NCI-H526 treated with DMSO at 0.1 percent for 48 hours (cell line): Measurements from ENCODE around the gene ROPN1L.

Source experiments
- DNase-seq: peaks from one replicate; lab custom pipeline; 2025; lab: John Stamatoyannopoulos, UW

The ROPN1L gene

DNA sequence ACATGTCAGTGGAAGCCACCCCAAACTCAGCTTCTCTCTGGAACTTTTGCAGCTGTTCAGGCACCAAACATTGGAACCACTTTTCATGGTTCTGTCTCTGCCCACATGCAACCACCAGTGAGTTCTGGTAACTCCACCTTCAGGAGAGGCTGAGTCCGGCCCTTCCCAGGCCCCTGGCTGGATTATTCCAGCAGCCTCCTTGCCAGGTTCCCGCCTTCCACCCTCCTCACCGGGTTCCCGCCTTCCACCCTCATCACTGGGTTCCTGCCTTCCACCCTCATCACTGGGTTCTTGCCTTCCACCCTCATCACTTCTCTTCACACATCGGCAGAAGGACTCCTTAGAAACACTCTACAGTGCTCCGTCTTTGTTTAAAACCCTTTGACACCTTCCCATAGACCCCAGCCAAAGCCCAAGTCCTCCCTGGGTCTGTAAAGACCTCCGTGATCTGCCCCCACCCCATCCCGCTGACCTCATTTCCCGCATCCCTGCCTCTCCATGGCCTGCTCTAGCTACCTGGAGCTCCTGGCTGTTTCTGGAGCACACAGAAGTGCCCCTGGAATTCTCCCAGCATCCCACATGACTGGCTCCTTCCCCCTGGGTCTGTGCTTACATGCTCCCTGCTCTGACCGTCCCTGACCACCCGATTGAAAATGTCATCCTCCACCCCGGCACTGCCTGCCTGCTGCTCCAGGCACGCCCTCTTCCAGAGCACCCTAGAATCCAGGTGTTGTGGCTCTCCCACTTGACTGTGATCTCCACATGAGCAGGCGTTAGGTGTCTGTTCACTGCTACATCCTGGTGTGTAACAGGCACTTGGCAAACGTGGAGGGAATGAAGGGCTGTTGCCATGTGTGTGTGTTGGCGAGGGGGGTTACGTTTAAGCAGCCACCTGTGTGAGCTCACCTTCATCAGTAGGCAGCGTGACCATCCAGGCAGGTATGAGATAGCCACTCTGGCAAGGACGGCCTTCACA is 17.7 kb downstream of the ROPN1L start:
- DNase-seq: no peak

- DNase-seq: no peak
Observed at GRCh38 chr5:10460252-10460906, 18.7 kb downstream of the ROPN1L start.

GRCh38 chr5:10461041-10461440 is 19.4 kb downstream of the ROPN1L start:
- no peak for DNase-seq

GRCh38 chr5:10461904-10462555 is 20.4 kb downstream of the ROPN1L start:
- DNase-seq: no peak

- no peak for DNase-seq
Observed at GRCh38 chr5:10463566-10463965, 21.9 kb downstream of the ROPN1L start.

GRCh38 chr5:10464173-10464572 is 22.5 kb downstream of the ROPN1L start:
- DNase-seq: no peak

DNA sequence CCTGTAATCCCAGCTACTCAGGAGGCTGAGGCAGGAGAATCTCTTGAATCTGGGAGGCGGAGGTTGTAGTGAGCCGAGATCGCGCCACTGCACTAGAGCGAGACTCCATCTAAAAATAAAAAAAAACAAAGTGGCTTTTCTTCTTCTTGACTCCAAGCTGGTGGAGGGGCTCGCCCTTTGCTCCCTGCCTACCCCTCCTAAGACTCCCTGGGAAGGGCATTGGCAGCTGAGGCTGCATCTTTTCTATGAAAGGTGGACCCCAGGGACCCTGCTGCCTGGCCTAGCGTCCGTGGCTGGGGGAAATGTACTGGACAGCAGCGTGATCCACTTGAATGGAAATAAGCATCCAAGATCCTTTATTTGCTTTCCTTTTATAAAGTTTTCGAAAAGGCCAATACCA is 24.0 kb downstream of the ROPN1L start:
- no peak for DNase-seq

GRCh38 chr5:10466446-10467073 is 24.9 kb downstream of the ROPN1L start:
- DNase-seq: no peak

GRCh38 chr5:10467281-10468198 is 25.9 kb downstream of the ROPN1L start:
- no peak for DNase-seq

GRCh38 chr5:10468256-10468655 is 26.6 kb downstream of the ROPN1L start:
- no peak for DNase-seq

- no peak for DNase-seq
Observed at GRCh38 chr5:10469253-10470050, 27.8 kb downstream of the ROPN1L start.

DNA sequence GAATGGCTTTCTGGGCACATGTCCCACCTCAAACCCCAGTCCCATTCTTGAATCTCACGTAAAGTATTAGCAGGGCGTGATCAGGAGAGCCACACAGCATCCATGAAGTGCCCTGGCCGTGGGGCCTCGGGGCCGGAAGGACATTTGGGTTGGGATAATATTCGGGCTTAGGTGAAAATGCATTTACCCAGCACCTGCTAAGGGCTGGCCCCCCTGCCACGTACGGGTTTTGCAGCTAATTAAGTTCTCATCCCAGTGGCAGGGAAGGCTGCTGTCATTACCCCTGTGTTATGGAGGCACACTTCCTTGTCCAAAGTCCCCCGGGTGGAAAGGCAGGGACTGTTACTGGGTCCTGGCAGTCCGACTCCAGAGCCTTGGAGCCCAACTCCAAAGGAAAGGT is 29.0 kb downstream of the ROPN1L start:
- DNase-seq: no peak

DNA sequence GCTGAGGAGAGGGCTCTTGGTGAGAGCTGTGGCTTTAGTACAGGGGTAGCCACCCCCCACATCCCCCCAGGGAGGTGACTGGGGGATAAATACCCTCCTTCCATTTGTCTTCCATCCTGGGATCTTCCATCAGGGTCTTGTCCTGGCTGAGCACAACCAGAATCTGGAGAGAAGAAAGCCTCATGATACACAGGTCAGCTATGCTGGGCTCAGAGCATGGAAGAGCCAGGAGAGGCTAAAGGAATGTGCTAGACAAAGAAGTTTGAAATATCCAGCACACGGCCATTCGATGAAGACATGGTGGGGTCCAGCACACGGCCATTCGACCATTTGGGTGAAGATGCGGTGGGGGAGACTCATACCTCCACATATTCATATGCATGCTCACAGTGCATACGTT is 30.0 kb downstream of the ROPN1L start:
- DNase-seq: no peak

DNA sequence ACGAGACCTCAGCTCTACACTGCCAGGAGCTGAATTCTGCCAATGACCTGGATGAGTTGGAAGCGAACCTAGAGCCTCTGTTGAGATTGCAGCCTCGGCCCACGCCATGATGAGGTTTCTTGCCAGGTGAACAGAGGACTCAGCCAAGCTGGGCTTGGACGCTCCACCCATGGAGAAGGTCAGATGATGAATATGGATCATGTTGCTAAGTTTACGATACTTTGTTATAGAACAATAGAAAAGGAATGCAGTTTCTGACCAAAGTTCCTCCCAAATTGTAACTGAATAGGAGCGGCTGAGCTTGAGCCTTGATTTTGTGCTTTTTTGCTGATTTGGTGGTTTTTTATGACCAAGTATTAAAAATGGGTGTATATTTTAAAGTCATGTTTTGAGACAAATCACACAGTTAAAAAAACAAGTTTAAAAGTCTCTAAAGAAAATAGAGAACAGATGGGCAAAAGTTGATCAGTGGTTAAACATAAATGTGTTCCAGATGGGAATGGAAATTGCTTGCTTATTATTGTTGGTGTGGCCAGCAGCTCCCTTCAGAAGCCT is 32.9 kb downstream of the ROPN1L start:
- DNase-seq: no peak

DNA sequence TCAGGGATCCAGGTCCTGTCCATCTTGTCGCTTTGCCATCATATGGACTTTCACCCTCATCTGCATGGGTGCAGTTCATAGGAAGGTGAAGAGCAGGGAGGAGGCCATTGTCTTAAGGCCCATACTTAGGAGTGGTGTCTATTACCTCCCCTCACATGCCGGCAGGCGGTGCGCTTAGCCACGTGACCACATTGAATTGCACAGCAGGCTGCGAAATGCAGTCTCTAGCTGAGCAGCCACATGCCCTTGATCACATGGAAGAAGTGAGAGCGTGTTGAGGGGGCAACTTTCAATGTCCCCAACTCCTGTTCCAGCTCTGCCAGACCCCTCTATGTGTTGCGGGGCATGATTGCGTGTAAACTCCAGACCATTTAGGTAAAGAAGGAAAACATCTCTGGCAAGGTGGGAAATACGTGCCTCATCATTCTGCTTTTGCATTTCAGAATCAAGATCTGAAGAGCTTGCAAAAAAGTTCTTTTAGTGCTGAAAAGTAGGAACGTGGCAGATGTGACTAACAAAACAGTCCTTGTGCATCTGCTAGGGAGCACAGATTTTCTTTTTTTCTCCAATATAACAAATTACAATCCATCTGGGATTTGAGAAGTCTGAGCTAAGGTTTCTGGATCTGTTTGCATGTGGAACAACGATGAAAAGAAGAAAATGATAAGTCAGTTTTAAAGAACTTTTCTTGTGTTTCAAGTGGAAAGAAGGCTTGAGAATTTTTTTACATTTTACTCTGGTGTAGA is 34.4 kb downstream of the ROPN1L start:
- no peak for DNase-seq

DNA sequence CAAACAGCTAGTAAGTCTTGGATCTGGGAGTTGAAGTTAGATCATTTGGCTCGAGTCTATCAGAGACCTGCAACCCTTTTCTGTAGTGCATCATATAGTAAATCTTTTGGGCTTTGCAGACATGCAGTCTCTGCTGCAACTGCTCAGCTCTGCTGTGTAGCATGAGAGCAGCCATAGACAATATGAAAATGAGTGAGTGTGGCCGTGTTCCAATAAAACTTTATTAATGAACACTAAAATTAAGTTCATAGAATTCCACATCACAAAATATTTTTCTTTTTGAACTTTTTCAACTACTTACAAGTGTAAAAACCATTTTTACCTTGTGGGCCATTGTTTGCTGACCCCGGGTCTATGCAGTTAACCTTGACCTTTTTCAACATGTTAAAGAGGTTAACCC is 35.2 kb downstream of the ROPN1L start:
- DNase-seq: no peak

- no peak for DNase-seq
Observed at GRCh38 chr5:10477943-10478342, 36.3 kb downstream of the ROPN1L start.

DNA sequence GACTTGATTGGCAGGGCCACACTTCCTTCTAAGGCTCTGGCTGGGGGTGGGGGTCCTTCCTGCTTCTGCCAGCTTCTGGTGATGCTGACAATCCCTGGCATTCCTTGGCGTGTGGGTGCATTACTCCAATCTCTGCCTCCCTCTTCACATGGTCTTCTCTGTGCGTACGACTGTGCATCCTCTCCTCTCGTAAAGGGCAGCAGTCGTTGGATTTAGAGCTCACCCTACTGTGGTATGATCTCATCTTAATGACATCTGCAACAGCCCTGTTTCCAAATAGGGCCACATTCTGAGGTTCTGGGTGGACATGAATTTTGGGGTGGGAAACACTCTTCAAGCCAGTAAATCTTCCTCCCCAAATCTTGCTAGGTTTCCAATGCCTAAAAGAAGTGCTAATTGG is 36.8 kb downstream of the ROPN1L start:
- DNase-seq: no peak

GRCh38 chr5:10479154-10479721 is 37.6 kb downstream of the ROPN1L start:
- DNase-seq: no peak
